ENCODE results near the gene KMT2B.
"Not testable (repeated sequence)": the region's sequence is repeated elsewhere in the genome, so short reads cannot be mapped to it uniquely, and the experiment has no call there.

KMT2B gene, protein sequence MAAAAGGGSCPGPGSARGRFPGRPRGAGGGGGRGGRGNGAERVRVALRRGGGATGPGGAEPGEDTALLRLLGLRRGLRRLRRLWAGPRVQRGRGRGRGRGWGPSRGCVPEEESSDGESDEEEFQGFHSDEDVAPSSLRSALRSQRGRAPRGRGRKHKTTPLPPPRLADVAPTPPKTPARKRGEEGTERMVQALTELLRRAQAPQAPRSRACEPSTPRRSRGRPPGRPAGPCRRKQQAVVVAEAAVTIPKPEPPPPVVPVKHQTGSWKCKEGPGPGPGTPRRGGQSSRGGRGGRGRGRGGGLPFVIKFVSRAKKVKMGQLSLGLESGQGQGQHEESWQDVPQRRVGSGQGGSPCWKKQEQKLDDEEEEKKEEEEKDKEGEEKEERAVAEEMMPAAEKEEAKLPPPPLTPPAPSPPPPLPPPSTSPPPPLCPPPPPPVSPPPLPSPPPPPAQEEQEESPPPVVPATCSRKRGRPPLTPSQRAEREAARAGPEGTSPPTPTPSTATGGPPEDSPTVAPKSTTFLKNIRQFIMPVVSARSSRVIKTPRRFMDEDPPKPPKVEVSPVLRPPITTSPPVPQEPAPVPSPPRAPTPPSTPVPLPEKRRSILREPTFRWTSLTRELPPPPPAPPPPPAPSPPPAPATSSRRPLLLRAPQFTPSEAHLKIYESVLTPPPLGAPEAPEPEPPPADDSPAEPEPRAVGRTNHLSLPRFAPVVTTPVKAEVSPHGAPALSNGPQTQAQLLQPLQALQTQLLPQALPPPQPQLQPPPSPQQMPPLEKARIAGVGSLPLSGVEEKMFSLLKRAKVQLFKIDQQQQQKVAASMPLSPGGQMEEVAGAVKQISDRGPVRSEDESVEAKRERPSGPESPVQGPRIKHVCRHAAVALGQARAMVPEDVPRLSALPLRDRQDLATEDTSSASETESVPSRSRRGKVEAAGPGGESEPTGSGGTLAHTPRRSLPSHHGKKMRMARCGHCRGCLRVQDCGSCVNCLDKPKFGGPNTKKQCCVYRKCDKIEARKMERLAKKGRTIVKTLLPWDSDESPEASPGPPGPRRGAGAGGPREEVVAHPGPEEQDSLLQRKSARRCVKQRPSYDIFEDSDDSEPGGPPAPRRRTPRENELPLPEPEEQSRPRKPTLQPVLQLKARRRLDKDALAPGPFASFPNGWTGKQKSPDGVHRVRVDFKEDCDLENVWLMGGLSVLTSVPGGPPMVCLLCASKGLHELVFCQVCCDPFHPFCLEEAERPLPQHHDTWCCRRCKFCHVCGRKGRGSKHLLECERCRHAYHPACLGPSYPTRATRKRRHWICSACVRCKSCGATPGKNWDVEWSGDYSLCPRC (N-terminal part only)

GRCh38 chr19:35717665-35718344 is at the start of gene KMT2B:
Gene KMT2B, plus strand, starts transcription at chr19:35718003. Its CDS starts 16 bp downstream, at chr19:35718019.
- DNase-seq, result peak; percentile 90

DNA sequence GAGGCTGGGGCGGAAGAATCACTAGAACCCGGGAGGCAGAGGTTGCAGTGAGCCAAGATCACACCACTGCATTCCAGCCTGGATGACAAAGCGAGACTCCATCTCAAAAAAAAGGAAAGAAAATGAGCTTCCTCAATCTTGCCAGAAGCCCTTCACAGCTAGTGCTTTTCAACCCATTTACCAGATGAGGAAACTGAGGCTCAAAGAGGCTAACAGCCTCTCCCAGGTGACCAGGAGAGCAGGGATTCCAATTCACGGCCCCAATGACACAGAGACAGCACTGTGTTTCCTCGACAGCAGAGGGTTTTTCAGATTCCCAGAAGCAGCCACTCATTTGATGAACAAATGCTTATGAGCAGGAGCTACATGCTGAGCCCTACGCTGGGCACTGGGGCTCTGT is 48.2 kb upstream of the KMT2B start:
- DNase-seq, result no peak

DNA sequence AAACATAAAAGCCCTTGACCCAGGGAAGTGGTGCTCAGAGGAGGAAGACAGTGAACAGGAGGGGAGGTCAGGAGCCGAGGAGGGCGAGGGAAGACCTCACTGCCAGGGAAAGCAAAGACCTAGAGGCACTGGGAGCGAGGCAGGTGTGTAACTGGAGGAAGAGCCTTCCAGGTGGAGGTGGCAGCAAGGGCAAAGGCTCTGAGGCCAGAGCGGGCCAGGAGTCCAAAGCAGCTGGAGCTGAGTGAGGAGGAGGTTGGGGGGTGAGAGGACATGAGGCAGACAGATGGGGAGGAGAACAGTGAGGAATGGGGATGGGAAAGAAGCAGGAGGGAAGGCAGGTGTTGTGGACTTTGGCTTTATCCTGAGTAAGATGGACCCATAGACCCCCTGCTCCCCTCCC is 47.8 kb upstream of the KMT2B start:
- no peak for DNase-seq

DNA sequence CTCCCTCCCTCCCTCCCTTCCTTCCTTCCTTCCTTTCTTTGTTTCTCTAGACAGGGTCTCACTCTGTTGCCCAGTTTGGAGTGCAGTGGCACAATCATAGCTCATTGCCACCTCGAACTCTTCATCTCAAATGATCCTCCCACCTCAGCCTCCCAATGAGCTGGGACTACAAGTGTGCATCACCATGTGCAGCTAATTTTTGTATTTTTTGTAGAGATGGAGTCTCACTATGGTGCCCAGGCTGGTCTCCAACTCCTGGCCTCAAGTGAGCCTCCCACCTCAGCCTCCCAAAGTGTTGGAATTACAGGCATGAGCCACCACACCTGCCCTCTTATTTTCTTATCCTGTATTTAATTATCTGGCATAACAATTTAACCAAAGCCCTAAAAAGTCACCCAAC is 47.1 kb upstream of the KMT2B start:
- DNase-seq, result no peak

DNA sequence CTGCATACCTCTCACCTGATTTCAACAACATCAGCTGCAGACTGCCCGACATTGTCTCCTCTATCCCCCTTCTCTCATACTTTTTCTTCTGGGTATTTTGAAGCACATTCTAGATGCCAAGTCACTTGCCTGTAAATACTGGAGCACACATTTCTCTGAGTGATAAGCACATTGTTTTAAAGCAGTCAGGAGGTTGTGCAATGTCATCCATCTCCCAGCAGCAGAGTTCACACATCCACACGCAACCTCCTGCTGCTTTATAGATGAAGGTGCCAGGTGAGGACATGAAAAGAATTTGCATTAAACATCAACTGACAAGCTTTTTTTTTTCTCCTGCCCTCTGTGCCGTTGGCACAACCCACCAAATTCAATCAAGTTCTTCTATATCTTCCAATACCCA is 46.0 kb upstream of the KMT2B start:
- no peak for DNase-seq

GRCh38 chr19:35673121-35673804 is 44.5 kb upstream of the KMT2B start:
- DNase-seq, result peak; percentile 55

GRCh38 chr19:35675589-35676140 is 42.1 kb upstream of the KMT2B start:
- no peak for DNase-seq

- no peak for DNase-seq
Measured at GRCh38 chr19:35689836-35690235, 28.0 kb upstream of the KMT2B start.

DNA sequence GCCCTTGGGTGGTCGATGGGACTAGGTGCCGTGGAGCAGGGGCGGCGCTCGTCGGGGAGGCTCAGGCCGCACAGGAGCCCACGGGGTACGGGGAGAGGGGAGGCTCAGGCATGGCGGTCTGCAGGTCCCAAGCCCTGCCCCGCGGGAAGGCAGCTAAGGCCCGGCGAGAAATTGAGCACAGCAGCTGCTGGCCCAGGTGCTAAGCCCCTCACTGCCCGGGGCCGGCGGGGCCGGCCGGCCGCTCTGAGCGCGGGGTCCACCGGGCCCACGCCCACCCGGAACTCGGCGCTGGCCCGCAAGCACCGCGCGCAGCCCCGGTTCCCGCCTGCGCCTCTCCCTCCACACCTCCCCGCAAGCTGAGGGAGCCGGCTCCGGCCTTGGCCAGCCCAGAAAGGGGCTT is 26.7 kb upstream of the KMT2B start:
- DNase-seq, result not testable (repeated sequence)

DNA sequence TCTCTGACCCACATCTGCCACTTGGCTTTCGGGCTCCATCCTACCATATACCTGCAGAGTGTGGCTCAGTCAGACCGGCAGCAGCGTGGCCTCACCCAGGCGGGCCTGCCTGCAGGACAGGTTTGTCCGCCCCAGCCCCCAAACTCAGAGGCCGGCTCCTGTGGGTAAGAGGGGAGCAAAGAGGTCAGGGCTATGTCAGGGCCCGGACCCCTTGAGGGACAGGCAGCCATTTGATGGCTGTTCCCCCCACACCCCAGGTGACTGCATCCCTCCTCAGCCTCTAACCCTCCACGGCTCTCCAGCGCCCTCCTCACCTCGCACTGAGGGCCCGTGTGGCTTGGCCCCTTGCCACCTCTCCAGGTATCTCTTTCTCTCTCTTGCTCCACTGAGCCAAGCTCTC is 25.8 kb upstream of the KMT2B start:
- DNase-seq, result no peak

DNA sequence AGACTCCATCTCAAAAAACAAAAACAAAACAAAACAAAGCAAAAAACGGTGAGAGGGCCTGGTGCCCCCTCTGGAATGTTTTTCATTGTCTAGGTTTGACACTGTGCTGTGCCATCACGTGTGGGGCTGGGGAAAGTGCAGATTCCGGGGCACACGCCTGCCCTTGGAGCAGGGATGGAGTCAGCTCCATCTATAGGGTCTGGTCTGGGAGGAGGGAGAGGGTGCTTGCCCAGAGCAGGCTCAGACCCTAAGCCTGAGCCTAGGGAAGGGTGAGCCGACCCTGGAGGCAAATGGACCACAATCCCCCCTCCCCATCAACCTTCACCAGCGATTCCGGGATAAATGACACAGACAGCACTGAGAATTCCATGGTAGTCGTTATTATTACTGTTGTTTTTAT is 24.4 kb upstream of the KMT2B start:
- DNase-seq, result no peak

DNA sequence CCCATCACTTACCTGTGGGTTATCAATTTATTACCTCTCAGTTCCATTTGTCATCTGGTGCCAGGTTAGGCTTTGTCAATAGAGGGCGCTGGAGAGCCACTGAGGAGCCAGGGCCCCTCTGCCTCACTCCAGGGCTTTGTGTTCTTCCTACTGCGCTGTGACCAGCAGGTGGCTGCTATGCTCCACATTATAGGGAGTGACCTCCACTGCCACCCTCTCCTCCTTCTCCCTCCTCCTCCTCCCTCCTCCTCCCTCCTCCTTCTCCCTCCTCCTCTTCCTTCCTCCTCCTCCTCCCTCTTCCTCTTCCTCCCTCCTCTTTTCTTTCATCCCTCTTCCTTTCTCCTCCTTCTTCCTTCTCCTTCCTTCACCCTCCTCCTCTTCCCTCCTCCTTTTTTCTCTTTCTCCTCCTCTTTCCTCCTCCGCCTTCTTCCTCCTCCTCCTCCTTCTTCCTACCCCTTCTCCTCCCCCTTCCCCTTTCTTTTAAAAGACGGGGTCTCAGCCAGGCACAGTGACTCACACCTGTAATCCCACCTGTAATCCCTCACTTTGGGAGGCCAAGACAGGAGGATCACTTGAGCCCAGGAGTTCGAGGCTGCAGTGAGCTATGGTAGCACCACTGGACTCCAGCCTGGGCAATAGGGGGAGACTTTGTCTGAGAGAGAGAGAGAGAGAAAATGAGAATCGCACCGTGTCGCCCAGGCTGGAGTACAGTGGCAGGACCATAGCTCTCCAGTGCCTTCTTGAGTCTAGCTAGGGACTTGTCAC is 23.8 kb upstream of the KMT2B start:
- DNase-seq, result peak; percentile 89

GRCh38 chr19:35695895-35696422 is 21.8 kb upstream of the KMT2B start:
- DNase-seq, result no peak

DNA sequence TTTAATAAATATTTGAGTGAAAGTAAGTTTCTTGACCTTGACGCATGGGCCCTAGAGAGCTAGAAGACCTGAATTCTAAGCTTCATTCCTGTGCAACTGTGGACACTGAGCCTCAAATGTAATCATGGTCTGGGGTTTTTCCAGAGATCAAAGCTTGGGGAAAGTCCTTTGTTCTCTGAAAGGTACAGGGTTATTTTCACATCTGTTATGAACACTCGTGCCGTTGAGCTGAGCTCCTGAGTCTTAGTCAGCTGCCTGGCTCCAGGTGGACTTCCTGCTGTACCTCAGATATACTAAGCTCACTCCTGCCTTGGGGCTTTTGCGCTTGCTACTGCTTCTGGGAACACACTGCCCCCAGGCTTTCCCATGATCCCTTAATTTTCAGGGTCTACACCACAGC is 21.0 kb upstream of the KMT2B start:
- no peak for DNase-seq

DNA sequence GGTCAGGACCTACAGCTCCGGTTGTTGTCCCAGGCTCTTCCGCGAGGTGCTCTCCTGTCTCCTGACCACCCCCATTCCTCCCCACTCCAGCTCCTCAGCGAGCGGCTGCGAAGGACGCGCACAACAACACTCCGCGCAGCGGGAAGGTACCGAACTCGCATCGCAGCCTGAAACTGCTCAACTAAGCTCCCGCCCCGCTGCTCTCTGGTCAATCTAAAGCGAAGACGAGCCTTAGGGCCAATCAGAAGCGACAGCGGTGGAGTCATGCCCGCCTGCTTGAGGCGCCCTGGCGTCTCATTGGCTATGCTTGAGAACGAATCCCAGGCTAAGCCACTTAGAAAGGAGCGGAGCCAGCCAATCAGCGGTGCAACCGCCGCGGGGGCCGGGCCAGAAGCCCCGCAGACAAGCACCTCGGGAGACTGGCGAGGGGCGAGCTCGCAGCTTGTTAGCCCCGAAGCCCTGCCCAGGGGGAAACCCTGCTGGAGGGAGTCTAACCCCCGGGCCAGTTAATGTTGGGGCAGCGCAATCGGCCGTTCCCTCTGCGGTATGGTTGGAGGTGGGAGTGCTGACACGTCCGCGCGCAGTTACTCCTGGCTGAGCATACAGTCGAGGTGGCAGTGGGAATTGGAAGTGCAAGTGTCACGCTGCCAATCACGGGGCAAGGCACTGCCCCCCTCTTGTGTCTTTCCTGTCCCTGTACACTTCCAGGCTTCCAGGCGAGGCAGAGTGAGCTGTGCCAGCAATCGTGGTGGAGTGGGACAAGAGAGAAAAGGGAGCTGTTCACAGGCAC is 15.4 kb upstream of the KMT2B start:
- DNase-seq, result peak; percentile 86

- no peak for DNase-seq
Measured at GRCh38 chr19:35703343-35703742, 14.5 kb upstream of the KMT2B start.

DNA sequence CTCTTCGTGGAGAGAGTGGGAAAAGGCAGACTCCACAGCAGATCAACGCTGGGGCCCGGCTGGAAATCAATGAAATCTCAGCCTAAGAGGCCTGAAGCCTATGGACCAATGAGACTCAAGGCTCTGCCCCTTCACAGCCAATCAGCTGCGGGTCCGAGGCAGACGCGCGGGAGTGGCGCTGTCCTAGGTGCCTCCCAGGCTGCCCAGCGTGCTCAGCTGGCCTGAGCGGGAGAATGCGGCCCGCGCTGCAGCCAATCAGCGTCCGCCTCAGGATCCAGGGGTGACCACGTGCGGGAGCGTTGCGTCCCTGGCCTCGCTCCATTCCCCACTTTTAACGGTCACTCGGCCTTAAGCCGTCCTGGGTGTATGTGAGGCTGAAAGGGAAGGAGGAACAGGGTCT is 13.6 kb upstream of the KMT2B start, which contains the start of gene ZBTB32:
TSS of gene ZBTB32 (plus strand) at position 341 of the 400 bp plus-strand sequence. CDS start 10,069 bp downstream, outside the sequence.
- no peak for DNase-seq

DNA sequence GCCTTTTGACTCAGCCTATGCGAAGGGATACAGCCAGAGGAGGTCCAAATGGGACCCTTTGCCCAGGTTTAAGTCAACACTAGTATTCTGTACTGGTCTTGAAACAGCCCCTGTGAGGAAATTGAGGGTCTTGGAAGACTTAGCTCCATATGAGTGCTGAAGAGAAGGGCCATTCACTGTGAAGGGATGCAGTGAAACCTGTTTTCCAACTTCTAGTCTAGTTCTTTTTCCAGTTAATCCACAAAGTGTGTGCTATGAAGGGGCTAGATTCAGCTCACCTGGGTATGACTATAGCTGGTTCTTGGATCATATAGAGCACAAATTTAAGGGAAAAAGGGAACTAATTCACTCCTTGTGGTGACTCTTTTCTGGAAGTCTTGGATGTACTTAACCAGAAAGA is 9.4 kb upstream of the KMT2B start:
- DNase-seq, result no peak

Measured in amniotic stem cell (primary cell).